Measurements from ENCODE around the gene MTMR2. TPM values are rescaled to one million over a fixed set of nuclear protein-coding genes. Genes with fewer than 3 reads are reported as not detected.

MTMR2 gene
- polyA plus RNA-seq, 1 experiment = 43.3 TPM

GRCh38 chr11:95916049-95916448 is 7.9 kb downstream of the MTMR2 start:
- no peak overlapping the region for H3K27ac ChIP-seq (ENCODE audit: low read depth, low read length)
- no peaks in the 10 kb centered on the region for H3K9me3 ChIP-seq (ENCODE audit: control insufficient read depth, insufficient read depth, low read length)
- ChIA-PET POLR2A (no interaction called here), CTCF (interaction anchor here (1.9 kb wide), 1 partner anchor 427 kb away, joined by 11 read pairs; the partner anchor contains the start of gene MAML2)
- TF ChIP-seq CTCF (IDR thresholded peaks at IDR 0.05; ENCODE audit: low read depth, low read length) = no peak
- no peak overlapping the region for H3K4me3 ChIP-seq (ENCODE audit: low read depth, low read length)
- DNase-seq (ENCODE audit: low read depth, low spot score) = no peak
- no peaks in the 10 kb centered on the region for H3K27me3 ChIP-seq (ENCODE audit: control insufficient read depth, insufficient read depth, low read length)

DNA sequence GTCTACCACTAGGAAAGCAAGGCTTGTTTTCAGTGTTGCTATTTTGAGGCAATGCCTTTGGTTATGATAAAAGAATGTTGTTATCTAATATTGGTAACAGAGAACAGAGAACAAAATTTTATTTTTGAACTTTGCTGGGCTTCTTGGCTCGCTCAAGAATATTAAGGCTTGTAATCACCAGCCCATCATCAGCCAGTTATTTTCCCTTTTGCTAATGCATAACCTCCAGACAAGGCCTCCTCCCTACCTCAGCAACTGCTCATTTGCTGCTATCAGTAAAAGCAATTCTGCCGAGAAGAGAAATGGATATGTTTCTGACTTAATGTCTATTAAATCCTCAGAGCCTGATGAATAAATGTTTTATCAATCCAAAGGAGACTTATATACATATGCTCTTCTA is 8.9 kb downstream of the MTMR2 start:
- POLR2A ChIA-PET = no interaction called here
- no peak for TF ChIP-seq CTCF (IDR thresholded peaks at IDR 0.05; ENCODE audit: low read depth, low read length)
- CTCF ChIA-PET = no interaction called here
- Histone ChIP-seq H3K27ac (ENCODE audit: low read depth, low read length) (no peak overlapping the region), H3K27me3 (ENCODE audit: control insufficient read depth, insufficient read depth, low read length) (no peaks in the 10 kb centered on the region), H3K4me3 (ENCODE audit: low read depth, low read length) (no peak overlapping the region), H3K9me3 (ENCODE audit: control insufficient read depth, insufficient read depth, low read length) (no peaks in the 10 kb centered on the region)
- no peak for DNase-seq (ENCODE audit: low read depth, low spot score)

GRCh38 chr11:95913830-95914615 is 9.9 kb downstream of the MTMR2 start:
- POLR2A ChIA-PET = interaction anchor here (1.4 kb wide), 1 partner anchor 30 kb away, joined by 3 read pairs; no protein-coding TSS in a partner anchor
- H3K27me3 ChIP-seq (ENCODE audit: control insufficient read depth, insufficient read depth, low read length) = no peaks in the 10 kb centered on the region
- H3K4me3 ChIP-seq (ENCODE audit: low read depth, low read length) = no peak overlapping the region
- H3K27ac ChIP-seq (ENCODE audit: low read depth, low read length) = no peak overlapping the region
- no peaks in the 10 kb centered on the region for H3K9me3 ChIP-seq (ENCODE audit: control insufficient read depth, insufficient read depth, low read length)
- no peak for TF ChIP-seq CTCF (IDR thresholded peaks at IDR 0.05; ENCODE audit: low read depth, low read length)
- no peak for DNase-seq (ENCODE audit: low read depth, low spot score)
- CTCF ChIA-PET = no interaction called here

DNA sequence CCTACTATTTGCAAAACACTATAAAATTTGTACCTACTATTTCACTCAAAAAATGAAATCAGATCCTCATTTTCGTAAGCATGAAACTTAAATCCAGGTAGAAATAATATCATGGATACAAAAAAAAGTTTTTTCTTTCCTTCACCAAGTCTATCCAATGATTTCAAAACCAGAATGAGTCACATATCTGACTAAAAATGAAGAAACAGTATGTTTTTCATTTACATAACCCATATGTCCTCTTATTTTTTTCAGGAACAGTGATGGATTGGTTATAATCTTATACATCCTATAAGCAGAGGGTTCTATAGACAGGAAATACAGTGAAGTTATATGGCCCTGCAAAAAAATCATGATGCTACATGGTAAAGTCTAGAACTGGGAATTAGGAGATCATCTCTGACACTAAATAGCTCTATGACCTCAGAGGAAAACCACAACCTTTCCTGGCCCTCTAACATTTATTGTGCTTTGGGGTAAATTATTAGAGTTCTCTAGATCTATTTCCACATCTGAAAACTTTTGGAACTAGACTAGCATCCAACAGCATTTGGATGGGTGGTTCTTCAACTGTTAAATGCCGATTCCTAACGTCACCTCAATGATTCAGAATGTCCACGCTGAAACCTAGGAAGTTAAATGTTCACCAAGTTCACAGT is 10.9 kb downstream of the MTMR2 start:
- DNase-seq (ENCODE audit: low read depth, low spot score) = no peak
- Histone ChIP-seq H3K9me3 (ENCODE audit: control insufficient read depth, insufficient read depth, low read length) (no peaks in the 10 kb centered on the region), H3K27me3 (ENCODE audit: control insufficient read depth, insufficient read depth, low read length) (no peaks in the 10 kb centered on the region), H3K4me3 (ENCODE audit: low read depth, low read length) (no peak overlapping the region), H3K27ac (ENCODE audit: low read depth, low read length) (no peak overlapping the region)
- CTCF ChIA-PET = interaction anchor here (0.5 to 1.8 kb wide), 2 partner anchors 143 to 430 kb away, joined by 3 to 5 read pairs; partner anchors contain the start of gene MAML2
- TF ChIP-seq CTCF (IDR thresholded peaks at IDR 0.05; ENCODE audit: low read depth, low read length) = no peak
- POLR2A ChIA-PET = interaction anchor here (1.4 kb wide), 1 partner anchor 29 kb away, joined by 3 read pairs; no protein-coding TSS in a partner anchor

DNA sequence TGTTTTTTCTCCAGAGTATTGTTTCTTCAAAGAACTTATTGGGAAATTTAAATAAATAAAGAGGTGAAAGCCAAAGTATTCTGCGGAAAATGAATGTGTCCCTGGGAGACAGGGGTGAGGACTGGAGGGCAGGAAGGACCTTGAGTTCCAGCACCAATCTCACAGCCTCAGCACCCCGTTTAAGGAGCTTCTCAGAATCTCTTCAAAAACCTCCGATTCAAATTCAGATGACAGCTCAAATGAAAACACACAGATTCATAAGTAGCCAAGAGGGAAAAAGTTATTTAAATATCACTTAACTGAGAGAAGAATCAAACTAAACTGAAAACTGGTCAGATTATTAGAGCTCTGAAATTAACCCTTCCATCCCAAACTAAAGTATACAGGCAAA is 12.5 kb downstream of the MTMR2 start:
- no peaks in the 10 kb centered on the region for H3K27me3 ChIP-seq (ENCODE audit: control insufficient read depth, insufficient read depth, low read length)
- no peaks in the 10 kb centered on the region for H3K9me3 ChIP-seq (ENCODE audit: control insufficient read depth, insufficient read depth, low read length)
- ChIA-PET POLR2A (interaction anchor here (1.0 kb wide), 1 partner anchor 62 kb away, joined by 3 read pairs; no protein-coding TSS in a partner anchor), CTCF (interaction anchor here (0.9 to 1.8 kb wide), 2 partner anchors 35 to 432 kb away, joined by 4 to 5 read pairs; partner anchors contain the start of gene MAML2)
- H3K4me3 ChIP-seq (ENCODE audit: low read depth, low read length) = no peak overlapping the region
- no peak for DNase-seq (ENCODE audit: low read depth, low spot score)
- no peak overlapping the region for H3K27ac ChIP-seq (ENCODE audit: low read depth, low read length)
- no peak for TF ChIP-seq CTCF (IDR thresholded peaks at IDR 0.05; ENCODE audit: low read depth, low read length)

Measured in AG04450 (cell line).